OCI-LY7 (cell line): ENCODE measurements around the gene SNX24. TPM values are rescaled to one million over a fixed set of nuclear protein-coding genes. Genes with fewer than 3 reads are reported as not detected.

ENCODE experiments used
- BruUV-seq: library from RNA; stranded (reverse); fragments of 400-500 nt; replicated peaks from 2 replicates; lab custom pipeline; 2021; lab: Mats Ljungman, UMichigan
- CTCF ChIA-PET: fragments of 300-600 bp; sonication (Branson Sonifier 250); formaldehyde crosslinking; loops from one replicate; lab custom pipeline; 2022; ENCODE audit warnings: antibody characterized with exemption; ENCODE audit not compliant: unreplicated experiment; lab: Charles Lee
- POLR2A ChIA-PET: fragments of 300-600 bp; sonication (Branson Sonifier 250); formaldehyde crosslinking; loops from one replicate; lab custom pipeline; 2022; ENCODE audit warnings: antibody characterized with exemption; lab: Charles Lee
- DNase-seq: peaks from one replicate; pipeline ENCODE4 v3.0.0-alpha.2; 2015; ENCODE audit warnings: low spot score
- H2AFZ ChIP-seq: fragments of 200-600 bp; sonication (generic), shearing (Covaris generic); 2 replicates; pipeline ENCODE4 v1.6.1; 2014; ENCODE audit warnings: mild to moderate bottlenecking, antibody characterized with exemption, low read length, moderate library complexity
- H3K27ac ChIP-seq: fragments of 200-600 bp; sonication (generic); 2 replicates; pipeline ENCODE4 v1.5.1; 2014; ENCODE audit warnings: mixed run types, low read depth, mild to moderate bottlenecking, moderate library complexity, low read length, inconsistent platforms; ENCODE audit not compliant: poor library complexity, severe bottlenecking
- H3K36me3 ChIP-seq: fragments of 200-600 bp; sonication (generic); 2 replicates; pipeline ENCODE4 v1.6.1; 2014; ENCODE audit warnings: mild to moderate bottlenecking, antibody characterized with exemption, low read length, moderate library complexity, mixed read lengths; ENCODE audit not compliant: insufficient read depth
- H3K4me1 ChIP-seq: fragments of 200-600 bp; sonication (generic); 2 replicates; pipeline ENCODE4 v1.5.1; 2014; ENCODE audit warnings: mild to moderate bottlenecking, low read length; ENCODE audit not compliant: insufficient read depth, poor library complexity, severe bottlenecking
- H3K4me2 ChIP-seq: fragments of 200-600 bp; sonication (generic); 2 replicates; pipeline ENCODE4 v1.6.1; 2014; ENCODE audit warnings: mild to moderate bottlenecking, low read length
- H3K4me3 ChIP-seq: fragments of 200-600 bp; sonication (generic); 2 replicates; pipeline ENCODE4 v1.5.1; 2014; ENCODE audit warnings: mild to moderate bottlenecking, low read depth, low read length; ENCODE audit not compliant: poor library complexity, severe bottlenecking
- H3K79me2 ChIP-seq: fragments of 200-600 bp; sonication (generic); 2 replicates; pipeline ENCODE4 v1.6.1; 2016; ENCODE audit warnings: low read depth, mild to moderate bottlenecking, low read length, moderate library complexity, mixed read lengths; ENCODE audit not compliant: insufficient read depth
- H3K9me2 ChIP-seq: fragments of 200-600 bp; sonication (generic); 2 replicates; pipeline ENCODE4 v1.6.1; 2016; ENCODE audit warnings: mild to moderate bottlenecking, low read length, mixed read lengths; ENCODE audit not compliant: insufficient read depth
- H3K9me3 ChIP-seq: fragments of 200-600 bp; sonication (generic); 2 replicates; pipeline ENCODE4 v1.6.1; 2014; ENCODE audit warnings: mild to moderate bottlenecking, mixed run types, low read length, mixed read lengths
- H4K20me1 ChIP-seq: fragments of 200-600 bp; sonication (generic); 2 replicates; pipeline ENCODE4 v1.6.1; 2014; ENCODE audit warnings: mild to moderate bottlenecking, antibody characterized with exemption, low read length, moderate library complexity, mixed read lengths; ENCODE audit not compliant: insufficient read depth
- CTCF ChIP-seq: fragments of 200-600 bp; sonication (generic); conservative IDR thresholded peaks from 2 replicates; pipeline ENCODE4 v1.5.1; 2014; ENCODE audit warnings: mild to moderate bottlenecking, antibody characterized with exemption, low read length, moderate library complexity, mixed read lengths
- EZH2phosphoT487 ChIP-seq: fragments of 200-600 bp; sonication (generic); IDR thresholded peaks from 2 replicates; pipeline ENCODE4 v1.6.1; 2018; ENCODE audit warnings: low read depth, borderline replicate concordance, mild to moderate bottlenecking, mixed run types, antibody characterized with exemption, low read length, moderate library complexity, mixed read lengths
- intact Hi-C: fragments of 100-400 bp; cut with micrococcal nuclease; formaldehyde crosslinking; loops from one replicate; pipeline ENCODE4 v1.10.0; 2022; ENCODE audit not compliant: unreplicated experiment
- total RNA-seq, 2 experiments: library from RNA; depleted of rRNA in 1 of 2; stranded (reverse); fragments of >200 nt in 1 of 2; shearing (Covaris generic) in 1 of 2; gene quantifications; 2 replicates each; pipeline ENCODE4 v1.2.3, GENCODE V29; 2014 to 2022

The SNX24 gene
- total RNA-seq, 2 experiments from 2014 or later, result 6.9 to 14.5 TPM

GRCh38 chr5:122948319-122948718, 102.9 kb downstream of the SNX24 start:
- no peaks in the 10 kb centered on the region for H3K9me3 ChIP-seq
- no peaks in the 10 kb centered on the region for H3K9me2 ChIP-seq
- H3K36me3 ChIP-seq, result no peaks in the 10 kb centered on the region
- no peaks in the 10 kb centered on the region for H4K20me1 ChIP-seq
- TF ChIP-seq CTCF (no peak), EZH2phosphoT487 (no peak)
- ChIA-PET CTCF (no interaction called here), POLR2A (interaction anchor here (0.7 to 0.9 kb wide), 2 partner anchors 9 to 173 kb away, joined by 3 read pairs; partner anchors contain the start of gene SNX2)
- no peak overlapping the region for H3K4me2 ChIP-seq
- H3K4me3 ChIP-seq, result no peak overlapping the region
- H3K27ac ChIP-seq, result no peak overlapping the region
- H3K79me2 ChIP-seq, result no peaks in the 10 kb centered on the region
- DNase-seq, result no peak
- H3K4me1 ChIP-seq, result no peaks in the 10 kb centered on the region
- BruUV-seq, result no TSS peak
- no peak overlapping the region for H2AFZ ChIP-seq
- intact Hi-C loops, result no loop called here

- BruUV-seq, result no TSS peak
- no peak for DNase-seq
- no peaks in the 10 kb centered on the region for H3K36me3 ChIP-seq
- H3K4me3 ChIP-seq, result no peak overlapping the region
- TF ChIP-seq EZH2phosphoT487 (no peak), CTCF (no peak)
- H3K4me2 ChIP-seq, result no peak overlapping the region
- H2AFZ ChIP-seq, result no peak overlapping the region
- H4K20me1 ChIP-seq, result no peaks in the 10 kb centered on the region
- no peaks in the 10 kb centered on the region for H3K9me3 ChIP-seq
- no peak overlapping the region for H3K27ac ChIP-seq
- CTCF ChIA-PET, result no interaction called here
- H3K9me2 ChIP-seq, result no peaks in the 10 kb centered on the region
- no peaks in the 10 kb centered on the region for H3K4me1 ChIP-seq
- H3K79me2 ChIP-seq, result no peaks in the 10 kb centered on the region
- POLR2A ChIA-PET, result interaction anchor here (0.8 to 1.1 kb wide), 2 partner anchors 18 to 29 kb away, joined by 3 to 4 read pairs; no protein-coding TSS in a partner anchor
- intact Hi-C loops, result no loop called here
Observed at GRCh38 chr5:122951658-122952057, 106.2 kb downstream of the SNX24 start.

- no peak overlapping the region for H3K27ac ChIP-seq
- H3K36me3 ChIP-seq, result no peaks in the 10 kb centered on the region
- ChIA-PET CTCF (no interaction called here), POLR2A (no interaction called here)
- no peaks in the 10 kb centered on the region for H3K9me2 ChIP-seq
- no peak overlapping the region for H3K4me3 ChIP-seq
- no peaks in the 10 kb centered on the region for H3K79me2 ChIP-seq
- H2AFZ ChIP-seq, result no peak overlapping the region
- DNase-seq, result no peak
- no TSS peak for BruUV-seq
- H4K20me1 ChIP-seq, result no peaks in the 10 kb centered on the region
- no peaks in the 10 kb centered on the region; the same call in 1 of the 2 replicates for H3K9me3 ChIP-seq
- TF ChIP-seq CTCF (no peak), EZH2phosphoT487 (no peak)
- no peak overlapping the region for H3K4me2 ChIP-seq
- intact Hi-C loops, result no loop called here
- H3K4me1 ChIP-seq, result no peaks in the 10 kb centered on the region
Observed at GRCh38 chr5:122954719-122955118, 109.3 kb downstream of the SNX24 start.
